Activated T-helper 2 cell treated with anti-CD3 and anti-CD28 coated beads, Interferon-gamma antibody, Interleukin-2, Interleukin-4, amounts not matched to agents 10 μg/mL and 5 μg/mL and 100 μg/mL, durations not matched to agents 14 hours and 24 hours and 36 hours (primary cell): ENCODE measurements around the gene FIGLA. TPM values are rescaled to one million over a fixed set of nuclear protein-coding genes. Genes with fewer than 3 reads are reported as not detected.
"Not testable (repeated sequence)": the region's sequence is repeated elsewhere in the genome, so short reads cannot be mapped to it uniquely, and the experiment has no call there.

Experiments
- DNase-seq: peaks from one replicate; pipeline ENCODE4 v3.0.0; 2021; ENCODE audit warnings: low spot score
- H3K27ac Mint-ChIP-seq: one replicate; pipeline ENCODE4 v1.8.0; 2021; ENCODE audit warnings: mixed read lengths
- H3K27me3 Mint-ChIP-seq: one replicate; pipeline ENCODE4 v1.8.0; 2021; ENCODE audit warnings: low read depth, mixed read lengths
- H3K36me3 Mint-ChIP-seq: one replicate; pipeline ENCODE4 v1.8.0; 2021; ENCODE audit warnings: low read depth, mixed read lengths
- H3K4me1 Mint-ChIP-seq: one replicate; pipeline ENCODE4 v1.8.0; 2021; ENCODE audit warnings: low read depth, mixed read lengths
- H3K4me3 Mint-ChIP-seq: one replicate; pipeline ENCODE4 v1.8.0; 2021; ENCODE audit warnings: low read depth, mild to moderate bottlenecking, moderate library complexity, mixed read lengths
- H3K9me3 Mint-ChIP-seq: one replicate; pipeline ENCODE4 v1.8.0; 2021; ENCODE audit warnings: mixed read lengths
- intact Hi-C: fragments of 100-400 bp; cut with micrococcal nuclease; formaldehyde crosslinking; loops from one replicate; pipeline ENCODE4 v1.15.1; 2023
- total RNA-seq: library from RNA; stranded (reverse); gene quantifications from 2 replicates; pipeline ENCODE4 v1.2.3, GENCODE V29; 2022

FIGLA gene
- total RNA-seq, 1 donor from 2014 or later, result not detected

DNA sequence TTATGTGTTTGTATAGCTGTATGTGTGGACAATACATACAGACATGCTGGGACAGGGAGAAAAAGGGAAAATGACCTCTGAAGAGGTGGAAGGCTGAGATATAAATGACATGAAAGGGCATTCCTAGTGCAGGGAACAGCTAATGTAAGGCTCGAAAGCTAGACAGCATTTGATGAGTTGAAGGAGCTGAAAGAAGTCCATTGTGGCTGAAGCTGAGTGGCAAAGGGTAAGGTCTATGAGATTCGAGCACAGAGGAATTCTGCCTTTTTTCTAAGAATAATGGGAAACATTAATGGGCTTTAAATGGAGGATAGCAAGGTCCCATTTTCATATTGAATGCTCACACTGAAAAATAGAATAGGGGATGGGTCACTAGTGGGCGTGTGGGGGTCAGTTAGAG lies 46.0 kb downstream of the FIGLA start:
- Mint-ChIP-seq H3K4me3 (no peak overlapping the region), H3K9me3 (peaks cover 4% of the 10 kb centered on the region), H3K36me3 (no peaks in the 10 kb centered on the region), H3K4me1 (no peaks in the 10 kb centered on the region), H3K27me3 (no peaks in the 10 kb centered on the region), H3K27ac (no peak overlapping the region)
- intact Hi-C loops, result no loop called here
- DNase-seq, result no peak

DNA sequence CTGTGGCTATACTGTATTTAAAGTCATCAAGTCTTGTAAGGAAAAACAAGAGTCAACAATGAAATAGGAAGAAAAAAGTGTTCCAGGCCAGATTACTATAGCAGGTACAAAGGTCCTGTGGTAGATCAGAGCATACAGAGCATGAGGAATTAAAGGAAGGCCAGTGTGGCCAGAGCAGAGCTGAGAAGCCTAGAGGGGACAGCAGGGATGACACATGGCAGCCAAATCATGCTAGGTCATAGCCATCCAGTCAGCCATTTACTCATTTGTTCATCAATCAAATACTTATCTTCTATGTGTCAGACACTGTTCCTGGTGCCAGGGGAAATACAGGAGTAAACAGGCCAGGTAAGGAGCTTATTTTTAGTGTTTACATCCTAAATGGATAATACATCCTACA lies 46.8 kb downstream of the FIGLA start:
- no peak for DNase-seq
- H3K9me3 Mint-ChIP-seq, result peaks cover 4% of the 10 kb centered on the region
- no peak overlapping the region for H3K4me3 Mint-ChIP-seq
- no peaks in the 10 kb centered on the region for H3K4me1 Mint-ChIP-seq
- H3K27ac Mint-ChIP-seq, result no peak overlapping the region
- intact Hi-C loops, result no loop called here
- no peaks in the 10 kb centered on the region for H3K36me3 Mint-ChIP-seq
- H3K27me3 Mint-ChIP-seq, result no peaks in the 10 kb centered on the region

DNA sequence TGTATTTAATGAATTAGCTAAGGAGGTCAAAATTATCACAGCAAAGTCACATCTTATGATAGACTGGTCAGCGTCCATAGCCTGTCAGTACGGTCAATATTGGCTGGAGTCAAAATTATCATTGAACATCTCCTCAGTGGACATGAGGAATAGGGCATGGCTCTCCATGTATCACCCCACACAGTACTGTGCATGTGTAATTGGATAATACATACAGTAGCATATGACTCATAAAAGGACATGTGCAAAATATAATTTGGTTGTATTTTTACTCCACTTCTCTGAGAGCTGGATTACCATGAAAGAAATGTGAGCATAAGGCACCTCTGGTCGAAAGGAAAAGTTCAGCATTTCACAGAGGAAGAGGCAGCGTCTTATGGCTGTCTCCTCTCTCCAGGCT lies 47.4 kb downstream of the FIGLA start:
- Mint-ChIP-seq H3K4me1 (no peaks in the 10 kb centered on the region), H3K27me3 (peaks cover 2% of the 10 kb centered on the region), H3K4me3 (no peak overlapping the region), H3K36me3 (no peaks in the 10 kb centered on the region), H3K9me3 (peaks cover 4% of the 10 kb centered on the region), H3K27ac (no peak overlapping the region)
- intact Hi-C loops, result no loop called here
- DNase-seq, result no peak

DNA sequence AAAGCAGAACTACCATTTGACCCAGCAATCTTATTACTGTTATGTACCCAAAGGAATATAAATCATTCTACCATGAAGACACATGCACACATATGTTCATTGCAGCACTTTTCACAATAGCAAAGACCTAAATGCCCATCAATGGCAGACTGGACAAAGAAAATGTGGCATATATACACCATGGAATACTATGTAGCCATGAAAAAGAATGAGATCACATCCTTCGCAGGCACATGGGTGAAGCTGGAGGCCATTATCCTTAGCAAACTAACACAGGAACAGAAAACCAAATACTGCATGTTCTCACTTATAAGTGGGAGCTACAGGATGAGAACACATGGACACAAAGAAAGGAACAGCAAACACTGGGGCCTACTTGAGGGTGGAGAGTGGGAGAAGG lies 51.0 kb downstream of the FIGLA start:
- H3K27ac Mint-ChIP-seq, H3K27me3 Mint-ChIP-seq, H3K36me3 Mint-ChIP-seq, H3K9me3 Mint-ChIP-seq, H3K4me1 Mint-ChIP-seq, H3K4me3 Mint-ChIP-seq, intact Hi-C loops, DNase-seq: not testable (repeated sequence)

DNA sequence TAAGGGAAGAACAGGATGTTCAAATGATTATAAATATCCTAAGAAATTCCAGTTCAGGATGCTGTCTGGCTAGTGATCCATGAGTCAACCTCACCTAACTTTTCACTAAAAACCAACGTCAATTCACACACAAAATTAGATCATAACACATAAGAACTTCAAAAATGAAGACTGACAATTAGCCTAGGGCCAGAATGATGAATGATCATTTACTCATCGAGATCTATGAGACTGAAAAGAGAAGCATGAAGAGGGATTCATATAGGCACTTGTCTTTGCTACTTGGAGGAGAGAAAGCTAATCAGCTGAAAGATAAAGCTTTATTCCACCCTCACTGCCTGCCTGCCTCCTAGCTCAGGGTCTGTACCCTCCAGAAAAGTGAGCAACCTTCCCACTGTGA lies 52.3 kb downstream of the FIGLA start:
- Mint-ChIP-seq H3K4me1 (peaks cover 2% of the 10 kb centered on the region), H3K4me3 (no peak overlapping the region), H3K27me3 (peaks cover 14% of the 10 kb centered on the region), H3K9me3 (peaks cover 4% of the 10 kb centered on the region), H3K27ac (no peak overlapping the region), H3K36me3 (no peaks in the 10 kb centered on the region)
- DNase-seq, result no peak
- intact Hi-C loops, result no loop called here

DNA sequence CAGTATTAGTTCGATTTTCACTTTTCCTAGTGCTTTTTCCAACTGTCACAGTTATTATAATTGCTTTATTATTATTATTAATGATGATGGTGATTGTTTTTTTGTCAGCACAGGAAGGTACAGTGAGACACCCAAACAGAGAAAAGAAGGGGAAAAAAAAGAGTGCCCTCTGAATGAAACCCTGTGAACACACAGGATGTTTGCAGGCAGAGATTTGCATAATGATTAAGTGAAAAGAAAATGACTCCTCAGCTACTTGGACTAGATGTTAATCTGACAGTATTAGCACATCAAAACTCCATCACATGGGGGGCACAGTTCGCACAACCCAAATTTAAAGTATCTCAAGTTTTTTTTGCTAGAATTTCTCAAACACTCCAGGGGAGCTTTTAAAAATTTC lies 55.4 kb downstream of the FIGLA start:
- H3K4me3 Mint-ChIP-seq, result no peak overlapping the region
- H3K27me3 Mint-ChIP-seq, result peaks cover 14% of the 10 kb centered on the region
- intact Hi-C loops, result no loop called here
- H3K4me1 Mint-ChIP-seq, result peaks cover 2% of the 10 kb centered on the region
- DNase-seq, result no peak
- H3K36me3 Mint-ChIP-seq, result no peaks in the 10 kb centered on the region
- no peak overlapping the region for H3K27ac Mint-ChIP-seq
- peaks cover 4% of the 10 kb centered on the region for H3K9me3 Mint-ChIP-seq

DNA sequence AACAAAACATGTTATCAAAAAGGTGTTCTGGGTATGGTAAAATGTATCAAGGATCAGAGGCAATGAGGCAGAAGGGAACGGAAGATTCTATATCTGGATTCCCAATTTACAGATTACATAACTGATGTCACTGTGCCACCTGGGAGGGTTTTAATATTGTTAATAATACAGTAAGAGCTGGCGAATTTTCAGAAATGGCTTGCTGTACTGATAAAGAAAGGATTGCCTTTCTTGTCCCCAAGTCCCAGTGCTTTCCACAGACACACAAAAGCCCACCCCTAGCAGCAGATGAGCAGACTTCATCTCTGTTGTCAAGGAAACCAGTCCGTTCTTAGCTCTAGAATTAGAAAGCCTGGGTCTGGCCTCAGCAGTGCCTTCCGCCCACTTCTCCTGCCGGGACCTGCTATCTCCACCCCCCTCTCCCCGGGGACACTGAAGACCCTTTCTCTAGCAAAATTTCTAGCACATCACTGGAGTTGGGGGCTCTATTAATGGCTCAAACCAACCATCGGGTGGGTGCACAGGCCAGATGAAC lies 56.7 kb downstream of the FIGLA start:
- Mint-ChIP-seq H3K4me3 (no peak overlapping the region), H3K36me3 (no peaks in the 10 kb centered on the region), H3K4me1 (peaks cover 2% of the 10 kb centered on the region), H3K9me3 (peaks cover 4% of the 10 kb centered on the region), H3K27ac (no peak overlapping the region), H3K27me3 (peaks cover 14% of the 10 kb centered on the region)
- intact Hi-C loops, result no loop called here
- DNase-seq, result no peak

DNA sequence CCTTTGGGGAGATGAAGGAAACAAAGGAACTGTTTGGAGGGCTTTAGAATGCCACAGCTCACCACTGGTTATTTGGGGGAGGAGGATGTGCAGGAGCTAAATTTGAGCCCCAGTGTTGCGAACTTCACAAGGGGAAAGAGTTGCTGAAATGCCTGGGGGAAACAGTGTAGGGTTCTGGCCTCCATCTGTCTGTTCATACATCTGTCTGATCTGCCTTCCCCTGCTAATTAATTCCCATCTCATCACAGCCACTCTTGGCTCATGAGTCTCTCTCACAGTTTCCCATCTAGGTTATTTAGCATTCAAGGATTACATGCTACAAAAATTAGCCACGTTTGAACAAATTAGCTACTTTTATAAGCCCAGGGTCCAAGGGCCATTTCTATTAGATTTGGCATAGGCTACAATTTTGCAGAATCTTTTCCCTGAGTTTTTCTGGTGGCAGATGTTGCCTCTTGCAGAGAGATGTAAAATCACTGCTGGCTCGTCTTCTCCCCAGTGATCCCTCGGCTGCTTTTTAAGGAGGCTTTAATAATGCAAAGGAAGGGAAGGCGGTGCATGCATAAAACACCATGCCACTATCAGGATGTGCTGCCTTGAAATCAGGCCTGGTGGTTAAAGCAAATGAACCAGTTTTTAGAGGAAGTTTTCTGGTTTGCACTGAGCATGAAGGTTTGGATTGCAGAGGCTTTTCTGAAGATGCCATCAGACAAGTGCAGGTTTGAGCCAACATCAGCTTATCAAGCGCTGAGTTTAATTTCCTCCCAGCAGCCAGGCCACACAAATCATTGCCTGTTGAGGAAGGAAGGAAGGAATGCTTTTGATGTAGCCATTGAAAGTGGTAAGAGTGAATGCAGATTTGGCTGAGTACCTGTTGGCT lies 57.4 kb downstream of the FIGLA start:
- Mint-ChIP-seq H3K4me1 (peaks cover 2% of the 10 kb centered on the region), H3K27me3 (peaks cover 11% of the 10 kb centered on the region), H3K36me3 (no peaks in the 10 kb centered on the region), H3K9me3 (peaks cover 4% of the 10 kb centered on the region), H3K27ac (no peak overlapping the region), H3K4me3 (no peak overlapping the region)
- intact Hi-C loops, result no loop called here
- no peak for DNase-seq

DNA sequence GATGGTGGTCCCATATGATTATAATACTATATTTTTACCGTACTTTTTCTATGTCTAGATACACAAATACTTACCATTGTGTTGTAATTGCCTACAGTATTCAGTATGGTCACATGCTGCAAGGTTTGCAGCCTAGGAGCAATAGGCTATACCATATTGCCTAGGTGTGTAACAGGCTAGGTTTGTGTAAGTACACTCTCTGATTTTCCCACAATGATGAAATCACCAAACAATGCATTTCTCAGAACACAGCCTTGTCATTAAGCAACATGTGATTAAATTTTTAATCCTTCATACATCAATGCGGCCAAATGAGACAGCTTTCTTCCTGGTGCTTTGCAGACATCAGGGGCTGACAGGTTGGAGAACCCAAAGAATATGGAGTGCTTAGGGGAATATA lies 59.7 kb downstream of the FIGLA start:
- Mint-ChIP-seq H3K4me1 (peaks cover 2% of the 10 kb centered on the region), H3K27ac (no peak overlapping the region), H3K27me3 (peaks cover 6% of the 10 kb centered on the region), H3K4me3 (no peak overlapping the region), H3K36me3 (no peaks in the 10 kb centered on the region), H3K9me3 (no peaks in the 10 kb centered on the region)
- no peak for DNase-seq
- intact Hi-C loops, result no loop called here

DNA sequence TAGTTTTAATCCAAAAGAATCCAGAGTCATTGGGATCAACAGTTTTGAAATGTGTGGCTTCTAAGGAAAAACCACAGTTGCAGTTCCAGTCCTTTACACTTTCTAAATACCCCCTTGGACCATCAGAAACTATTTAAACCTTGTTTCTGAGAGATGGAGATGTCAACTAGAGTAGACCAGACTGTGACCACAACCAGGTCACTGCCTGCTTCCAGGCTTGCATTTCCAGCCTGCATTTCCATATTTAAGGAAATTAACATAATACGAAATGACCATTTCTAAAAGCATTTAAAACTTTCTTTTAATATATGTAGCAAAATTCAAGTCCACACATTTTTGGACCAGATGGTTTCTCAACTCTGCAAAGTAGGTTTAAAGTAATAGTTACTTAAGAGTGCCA lies 60.8 kb downstream of the FIGLA start:
- Mint-ChIP-seq H3K9me3 (no peaks in the 10 kb centered on the region), H3K27ac (no peak overlapping the region), H3K4me3 (no peak overlapping the region), H3K4me1 (no peaks in the 10 kb centered on the region), H3K36me3 (no peaks in the 10 kb centered on the region), H3K27me3 (peaks cover 6% of the 10 kb centered on the region)
- intact Hi-C loops, result no loop called here
- DNase-seq, result no peak

DNA sequence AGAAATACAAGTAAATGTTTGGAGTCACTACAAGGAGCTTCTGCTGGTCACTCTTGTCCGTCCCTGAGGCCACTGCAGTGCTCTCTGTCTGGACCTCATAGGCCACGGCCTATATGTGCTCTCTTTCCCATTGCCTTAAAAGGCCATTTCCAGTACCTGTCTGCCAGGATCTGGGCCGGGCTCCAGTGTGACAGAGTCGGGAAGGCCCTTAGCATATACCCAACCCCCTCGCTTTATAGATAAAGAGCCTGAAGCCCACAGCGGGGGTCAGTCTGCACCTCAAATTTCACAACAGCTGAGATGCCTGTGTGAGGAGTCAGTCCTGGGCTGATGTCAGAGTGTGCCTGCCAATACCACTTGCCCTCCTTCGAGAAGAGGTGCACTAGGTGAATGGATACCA lies 62.3 kb downstream of the FIGLA start:
- no peak overlapping the region for H3K4me3 Mint-ChIP-seq
- H3K36me3 Mint-ChIP-seq, result no peaks in the 10 kb centered on the region
- no peak for DNase-seq
- intact Hi-C loops, result no loop called here
- no peaks in the 10 kb centered on the region for H3K9me3 Mint-ChIP-seq
- no peaks in the 10 kb centered on the region for H3K27me3 Mint-ChIP-seq
- no peak overlapping the region for H3K27ac Mint-ChIP-seq
- H3K4me1 Mint-ChIP-seq, result no peaks in the 10 kb centered on the region
